Transverse colon (tissue), 3 donors: Measurements from ENCODE around the gene CLCNKA.

Source experiments
- CTCF ChIP-seq, 5 experiments: fragments of 200-600 bp in 3 of 5; fragments of 450-650 bp in 2 of 5; sonication (generic) in 3 of 5; IDR thresholded peaks; 1 replicate in 2 of 5; 2 replicates in 3 of 5; pipeline ENCODE4 v1.5.1; 2016 to 2017; ENCODE audit warnings: antibody characterized with exemption in 5 of 5, inconsistent platforms in 3 of 5, mild to moderate bottlenecking in 2 of 5, moderate library complexity in 1 of 5
- EP300 ChIP-seq: sonication (generic); formaldehyde crosslinking; IDR thresholded peaks from one replicate; pipeline ENCODE4 v1.6.1; 2017; ENCODE audit warnings: antibody characterized with exemption, low read depth

- TF ChIP-seq EP300 (no peak), CTCF (IDR thresholded peaks at IDR 0.05) (no peak)
These were observed 9.1 kb upstream of the CLCNKA start for GRCh38 chr1:16012590-16013219.
